GM12874 (cell line): ENCODE data around the gene INPP5J.

Experiments
- CTCF ChIP-seq: IDR thresholded peaks from 2 replicates; pipeline ENCODE4 v1.5.1; 2011; ENCODE audit warnings: low read depth, mild to moderate bottlenecking, control low read depth, low read length, moderate library complexity; ENCODE audit not compliant: insufficient read depth

INPP5J gene

GRCh38 chr22:31133911-31134310 is 11.1 kb downstream of the INPP5J start:
- no peak for TF ChIP-seq CTCF

- no peak for TF ChIP-seq CTCF
Observed at GRCh38 chr22:31134688-31135087, 11.9 kb downstream of the INPP5J start.

- no peak for TF ChIP-seq CTCF
Observed at GRCh38 chr22:31135706-31136105, 12.9 kb downstream of the INPP5J start.

GRCh38 chr22:31136155-31136554 is 13.4 kb downstream of the INPP5J start:
- TF ChIP-seq CTCF: no peak

GRCh38 chr22:31136711-31137110 is 13.9 kb downstream of the INPP5J start:
- no peak for TF ChIP-seq CTCF

- TF ChIP-seq CTCF: no peak
Observed at GRCh38 chr22:31137721-31138120, 15.0 kb downstream of the INPP5J start.

GRCh38 chr22:31138126-31138525 is 15.4 kb downstream of the INPP5J start:
- TF ChIP-seq CTCF: no peak

- TF ChIP-seq CTCF: no peak
Observed at GRCh38 chr22:31139066-31139465, 16.3 kb downstream of the INPP5J start.
